ENCODE results near the gene RAB14.

The RAB14 gene

GRCh38 chr9:121210536-121210935 is 8.9 kb upstream of the RAB14 start:
- no peak overlapping the region for H3K27ac ChIP-seq (replicated peaks)
- no peak overlapping the region for H3K4me3 ChIP-seq (replicated peaks; ENCODE audit: insufficient read depth, low read length)
- no peak for TF ChIP-seq CTCF (IDR thresholded peaks at IDR 0.05; ENCODE audit: insufficient read depth, low read length)
- TF ChIP-seq SPI1 (IDR thresholded peaks at IDR 0.05; ENCODE audit: borderline replicate concordance, low read depth) = no peak
- TF ChIP-seq GABPA (IDR thresholded peaks at IDR 0.05; ENCODE audit: low read depth) = no peak
- no peak for TF ChIP-seq REST (IDR thresholded peaks at IDR 0.05; ENCODE audit: insufficient replicate concordance, low read depth)
- TF ChIP-seq POLR2AphosphoS5 (IDR thresholded peaks at IDR 0.05; ENCODE audit: low read depth) = no peak
- DNase-seq (ENCODE audit: low read depth in 1 of 2, low spot score in 1 of 2) = no peak
- H3K27me3 ChIP-seq (ENCODE audit: insufficient read depth, poor library complexity, severe bottlenecking) = no peaks in the 10 kb centered on the region

- TF ChIP-seq SPI1 (IDR thresholded peaks at IDR 0.05; ENCODE audit: borderline replicate concordance, low read depth) (no peak), REST (IDR thresholded peaks at IDR 0.05; ENCODE audit: insufficient replicate concordance, low read depth) (no peak), CTCF (IDR thresholded peaks at IDR 0.05; ENCODE audit: insufficient read depth, low read length) (no peak), POLR2AphosphoS5 (IDR thresholded peaks at IDR 0.05; ENCODE audit: low read depth) (no peak), GABPA (IDR thresholded peaks at IDR 0.05; ENCODE audit: low read depth) (no peak)
- no peak overlapping the region for H3K27ac ChIP-seq (replicated peaks)
- no peak for DNase-seq (ENCODE audit: low read depth in 1 of 2, low spot score in 1 of 2)
- H3K4me3 ChIP-seq (replicated peaks; ENCODE audit: insufficient read depth, low read length) = no peak overlapping the region
- H3K27me3 ChIP-seq (ENCODE audit: insufficient read depth, poor library complexity, severe bottlenecking) = no peaks in the 10 kb centered on the region
Measured at GRCh38 chr9:121207371-121207940, 5.8 kb upstream of the RAB14 start.

GRCh38 chr9:121206516-121207370 is 5.1 kb upstream of the RAB14 start:
- TF ChIP-seq SPI1 (IDR thresholded peaks at IDR 0.05; ENCODE audit: borderline replicate concordance, low read depth) (no peak), CTCF (IDR thresholded peaks at IDR 0.05; ENCODE audit: insufficient read depth, low read length) (no peak)
- Histone ChIP-seq H3K27me3 (ENCODE audit: insufficient read depth, poor library complexity, severe bottlenecking) (no peaks in the 10 kb centered on the region), H3K4me3 (replicated peaks; ENCODE audit: insufficient read depth, low read length) (no peak overlapping the region), H3K27ac (replicated peaks) (no peak overlapping the region)
- no peak for DNase-seq (ENCODE audit: low read depth in 1 of 2, low spot score in 1 of 2)

All from HL-60 (cell line).